DMS79 treated with DMSO at 0.1 percent for 48 hours (cell line): ENCODE data around the gene HSD17B11.
A peak's percentile ranks its signal among the peaks of the same experiment; 100 is the strongest.
"Not testable (repeated sequence)": the region's sequence is repeated elsewhere in the genome, so short reads cannot be mapped to it uniquely, and the experiment has no call there.

ENCODE experiments used
- DNase-seq: peaks from one replicate; lab custom pipeline; 2025; lab: John Stamatoyannopoulos, UW

HSD17B11 gene

DNA sequence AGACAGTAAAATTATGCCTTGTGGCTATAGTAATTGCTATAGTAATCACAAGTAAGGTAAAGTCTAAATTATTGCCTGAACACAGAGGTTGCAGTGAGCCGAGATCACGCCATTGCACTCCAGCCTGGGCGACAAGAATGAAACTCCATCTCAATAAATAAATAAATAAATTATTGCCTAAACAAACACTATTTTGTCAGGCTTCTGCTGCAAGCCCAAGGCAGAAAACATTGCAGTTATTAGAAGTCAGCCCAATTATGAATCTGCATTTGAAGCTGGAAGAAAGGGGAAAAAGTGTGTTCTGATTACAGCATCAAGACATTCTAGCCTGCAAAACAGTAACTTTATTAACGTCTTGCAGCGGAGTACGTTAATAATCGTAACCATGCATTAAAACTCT, 85.4 kb downstream of the HSD17B11 start:
- no peak for DNase-seq

DNA sequence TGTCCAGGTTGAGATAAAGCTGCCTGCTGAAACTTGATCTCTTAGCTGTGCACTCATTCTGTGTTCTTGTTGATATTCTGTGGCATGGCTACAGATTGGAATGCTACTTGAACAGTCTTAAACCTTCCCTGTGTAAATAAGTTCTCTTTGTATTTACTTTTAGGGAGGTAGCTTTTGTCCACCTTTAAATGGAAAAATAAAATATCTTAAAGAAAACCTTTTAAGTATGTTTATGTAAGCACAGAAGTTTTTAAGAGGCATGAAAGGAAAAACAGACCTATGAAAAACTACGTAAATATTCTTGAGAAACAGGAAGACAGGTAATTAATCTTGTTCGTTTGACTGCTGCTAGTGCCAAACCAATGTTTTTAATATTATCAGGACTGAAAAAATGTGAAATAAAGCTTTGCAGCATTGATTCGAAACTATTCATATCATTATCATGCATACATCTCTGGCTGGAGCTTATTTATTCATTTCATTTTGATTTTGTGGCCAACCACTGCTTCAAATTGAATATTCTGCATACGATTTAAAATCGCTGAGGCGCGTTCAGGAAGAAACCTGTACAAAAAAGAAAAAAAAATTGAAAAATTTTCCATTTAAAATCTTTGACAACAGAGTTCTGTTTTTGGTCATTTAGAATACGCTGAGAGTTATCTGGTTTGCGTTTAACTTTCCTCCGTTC, 86.1 kb downstream of the HSD17B11 start:
- peak; percentile 41 for DNase-seq

DNA sequence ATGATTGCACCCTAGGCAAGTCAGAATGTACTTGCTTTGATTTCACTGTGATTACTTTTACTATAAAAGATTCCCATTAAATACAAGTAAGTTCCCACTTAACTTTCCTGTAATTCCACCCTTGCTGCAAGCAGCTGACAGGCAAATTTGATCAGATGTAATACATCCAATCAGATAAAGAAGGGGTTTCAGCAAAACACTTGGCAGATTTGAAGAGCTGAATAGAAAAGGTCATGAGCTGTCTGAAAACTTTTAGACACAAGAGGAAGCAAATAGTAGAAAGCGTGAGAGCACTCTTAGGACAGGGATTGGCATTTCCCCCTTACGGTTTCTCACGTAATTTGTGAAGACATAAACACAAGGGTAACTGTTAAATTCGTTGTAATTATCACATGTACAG, 91.1 kb downstream of the HSD17B11 start:
- DNase-seq, result no peak

DNA sequence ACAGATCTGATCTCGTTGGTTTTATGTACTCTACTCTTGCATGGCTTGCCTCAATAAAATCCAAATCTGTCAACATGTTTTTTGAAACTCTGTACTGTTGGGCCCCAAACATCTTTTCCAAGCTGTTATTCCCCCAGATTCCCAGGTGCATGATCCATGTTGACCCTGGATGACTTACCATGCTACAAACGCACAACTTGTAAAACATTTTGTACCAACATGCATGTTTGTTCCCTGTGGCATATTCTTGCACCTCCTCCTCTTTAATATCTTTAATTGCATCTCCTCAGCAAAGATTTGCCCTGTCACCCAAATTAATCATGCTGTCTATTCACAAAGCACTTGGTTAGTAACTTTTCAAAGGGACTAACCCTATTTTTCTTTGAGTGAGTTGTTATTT, 92.6 kb downstream of the HSD17B11 start:
- no peak for DNase-seq

DNA sequence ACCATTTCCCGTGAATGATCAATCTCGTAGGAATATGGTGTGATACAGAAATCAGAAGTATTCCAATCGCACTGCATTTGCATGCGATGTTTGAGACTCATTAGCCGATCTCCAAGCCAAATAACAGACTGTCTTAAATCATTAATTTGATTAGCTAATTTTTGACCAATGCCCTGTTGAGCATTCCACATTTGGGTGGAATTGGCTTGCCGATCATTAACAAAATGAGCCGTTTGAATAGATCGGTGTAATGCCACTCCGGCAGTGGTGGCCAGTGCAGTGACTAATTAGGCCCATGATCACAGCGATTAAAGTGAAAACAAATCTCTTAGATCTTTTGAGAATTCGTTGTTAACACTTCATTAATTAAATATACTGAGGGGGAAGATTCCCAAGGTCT, 96.1 kb downstream of the HSD17B11 start:
- not testable (repeated sequence) for DNase-seq

DNA sequence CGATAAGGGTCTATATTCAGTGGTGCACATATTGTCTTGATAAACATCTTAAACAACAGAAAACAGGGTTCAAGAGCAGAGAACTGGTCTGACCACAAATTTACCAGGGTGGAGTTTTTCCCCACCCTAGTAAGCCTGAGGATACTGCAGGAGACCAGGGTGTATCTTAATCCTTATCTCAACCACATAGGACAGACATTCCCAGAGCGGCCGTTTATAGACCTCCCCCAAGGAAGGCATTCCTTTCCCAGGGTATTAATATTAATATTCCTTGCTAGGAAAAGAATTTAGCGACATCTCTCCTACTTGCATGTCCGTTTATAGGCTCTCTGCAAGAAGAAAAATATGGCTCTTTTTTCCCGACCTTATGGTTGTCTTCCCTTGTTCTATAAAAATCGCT, 97.1 kb downstream of the HSD17B11 start:
- DNase-seq, result not testable (repeated sequence)

DNA sequence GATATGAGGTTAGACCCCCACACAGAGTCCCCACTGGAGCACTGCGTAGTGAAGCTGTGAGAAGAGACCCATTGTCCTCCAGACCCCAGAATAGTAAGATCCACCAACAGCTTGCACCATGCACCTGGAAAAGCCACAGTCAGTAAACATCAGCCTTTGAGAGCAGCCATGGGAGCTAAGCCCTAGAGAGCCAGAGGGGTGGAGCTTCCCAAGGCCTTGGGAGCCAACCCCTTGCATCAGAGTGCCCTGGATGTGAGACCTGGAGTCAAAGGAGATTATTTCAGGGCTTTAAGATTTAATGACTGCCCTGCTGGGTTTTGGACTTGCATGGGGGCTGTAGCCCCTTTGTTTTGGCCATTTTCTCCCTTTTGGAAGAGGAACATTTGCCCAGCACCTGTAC, 104.0 kb downstream of the HSD17B11 start:
- no peak for DNase-seq
